ENCODE results near the gene RGS12. TPM values are rescaled to one million over a fixed set of nuclear protein-coding genes. Genes with fewer than 3 reads are reported as not detected.

RGS12 gene
- polyA plus RNA-seq, 2 of the 4 experiments (the other 2 are of a cell fraction), result 7.4 to 8.9 TPM

DNA sequence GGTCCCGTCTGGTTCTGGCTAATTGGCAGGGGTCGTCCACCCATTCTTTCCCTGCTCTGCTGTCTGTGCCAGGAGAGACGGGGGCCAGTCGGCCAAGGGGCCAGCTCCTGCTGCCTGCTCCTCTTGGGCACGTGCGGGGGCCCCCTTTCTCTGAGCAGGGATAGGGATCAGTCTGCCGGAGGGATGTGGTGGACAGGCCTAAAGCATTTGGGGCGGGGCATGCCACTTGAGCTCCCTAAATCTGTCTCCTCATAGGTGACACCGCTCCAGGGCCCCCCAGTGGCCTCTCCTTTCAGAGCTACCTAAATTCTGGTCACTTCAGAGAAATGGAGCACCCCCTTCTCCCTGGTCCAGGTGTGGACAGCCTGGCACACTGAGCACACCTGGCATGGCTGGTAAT, 48.1 kb upstream of the RGS12 start:
- ATAC-seq, result no peak
- 81% methylated on average over 9 of the region's 9 CpGs for WGBS (ENCODE audit: missing lambda C conversion rate)
- ChIA-PET CTCF (no interaction called here), POLR2A (no interaction called here)
- TF ChIP-seq EHMT2 (IDR thresholded peaks at IDR 0.05; ENCODE audit: low read depth) (no peak), POLR2AphosphoS2 (conservative IDR thresholded peaks at IDR 0.05; ENCODE audit: low read length) (no peak), NPAS2 (CRISPR knock-in tag; IDR thresholded peaks at IDR 0.05; ENCODE audit: borderline replicate concordance) (no peak), HOXA7 (CRISPR knock-in tag; IDR thresholded peaks at IDR 0.05) (no peak), RAD21 (conservative IDR thresholded peaks at IDR 0.05 in 1 of 2, IDR thresholded peaks at IDR 0.05 in 1 of 2) (no peak), FOSL2 (IDR thresholded peaks at IDR 0.05) (no peak), FOSL2 (CRISPR knock-in tag; IDR thresholded peaks at IDR 0.05) (no peak), BHLHE40 (IDR thresholded peaks at IDR 0.05; ENCODE audit: low read depth, low read length) (no peak), MAFK (IDR thresholded peaks at IDR 0.05; ENCODE audit: partially characterized antibody) (no peak), SREBF2 (IDR thresholded peaks at IDR 0.05) (no peak)
- TF ChIP-seq, protein P1, sequence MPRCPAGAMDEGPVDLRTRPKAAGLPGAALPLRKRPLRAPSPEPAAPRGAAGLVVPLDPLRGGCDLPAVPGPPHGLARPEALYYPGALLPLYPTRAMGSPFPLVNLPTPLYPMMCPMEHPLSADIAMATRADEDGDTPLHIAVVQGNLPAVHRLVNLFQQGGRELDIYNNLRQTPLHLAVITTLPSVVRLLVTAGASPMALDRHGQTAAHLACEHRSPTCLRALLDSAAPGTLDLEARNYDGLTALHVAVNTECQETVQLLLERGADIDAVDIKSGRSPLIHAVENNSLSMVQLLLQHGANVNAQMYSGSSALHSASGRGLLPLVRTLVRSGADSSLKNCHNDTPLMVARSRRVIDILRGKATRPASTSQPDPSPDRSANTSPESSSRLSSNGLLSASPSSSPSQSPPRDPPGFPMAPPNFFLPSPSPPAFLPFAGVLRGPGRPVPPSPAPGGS (IDR thresholded peaks at IDR 0.05), result no peak
- TF ChIP-seq, protein P2, sequence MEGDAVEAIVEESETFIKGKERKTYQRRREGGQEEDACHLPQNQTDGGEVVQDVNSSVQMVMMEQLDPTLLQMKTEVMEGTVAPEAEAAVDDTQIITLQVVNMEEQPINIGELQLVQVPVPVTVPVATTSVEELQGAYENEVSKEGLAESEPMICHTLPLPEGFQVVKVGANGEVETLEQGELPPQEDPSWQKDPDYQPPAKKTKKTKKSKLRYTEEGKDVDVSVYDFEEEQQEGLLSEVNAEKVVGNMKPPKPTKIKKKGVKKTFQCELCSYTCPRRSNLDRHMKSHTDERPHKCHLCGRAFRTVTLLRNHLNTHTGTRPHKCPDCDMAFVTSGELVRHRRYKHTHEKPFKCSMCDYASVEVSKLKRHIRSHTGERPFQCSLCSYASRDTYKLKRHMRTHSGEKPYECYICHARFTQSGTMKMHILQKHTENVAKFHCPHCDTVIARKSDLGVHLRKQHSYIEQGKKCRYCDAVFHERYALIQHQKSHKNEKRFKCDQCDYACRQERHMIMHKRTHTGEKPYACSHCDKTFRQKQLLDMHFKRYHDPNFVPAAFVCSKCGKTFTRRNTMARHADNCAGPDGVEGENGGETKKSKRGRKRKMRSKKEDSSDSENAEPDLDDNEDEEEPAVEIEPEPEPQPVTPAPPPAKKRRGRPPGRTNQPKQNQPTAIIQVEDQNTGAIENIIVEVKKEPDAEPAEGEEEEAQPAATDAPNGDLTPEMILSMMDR (IDR thresholded peaks at IDR 0.05), result no peak
- Histone ChIP-seq H3K4me2 (no peak overlapping the region), H3K9me3 (no peaks in the 10 kb centered on the region), H3K4me3 (no peak overlapping the region), H3K4me1 (no peaks in the 10 kb centered on the region), H3K27ac (no peak overlapping the region)
- no peak for DNase-seq (ENCODE audit: low read depth in 1 of 2, low spot score in 1 of 2)
- FAIRE-seq, result no peak

DNA sequence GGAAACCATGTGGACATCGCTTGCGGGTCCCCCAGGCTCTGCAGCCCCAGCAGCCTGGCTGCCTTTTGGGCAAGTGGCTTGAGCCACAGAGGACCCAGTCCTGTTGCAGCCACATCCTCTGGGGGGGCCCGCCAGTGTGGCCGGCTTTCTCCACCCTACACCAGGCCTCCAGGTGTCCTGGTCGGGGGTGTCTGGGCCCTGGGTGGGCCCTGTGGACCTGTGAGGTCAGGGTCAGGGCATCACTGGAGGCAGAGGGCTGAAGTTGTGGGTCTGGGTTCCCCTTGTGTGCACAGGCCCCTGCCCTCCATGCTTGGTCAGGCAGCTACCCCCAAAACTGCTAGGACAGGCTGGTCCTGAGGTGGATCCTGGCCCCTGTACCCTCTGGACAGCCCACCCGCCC, 47.1 kb upstream of the RGS12 start:
- Histone ChIP-seq H3K4me2 (no peak overlapping the region), H3K4me3 (no peak overlapping the region), H3K4me1 (no peaks in the 10 kb centered on the region), H3K27ac (no peak overlapping the region), H3K9me3 (no peaks in the 10 kb centered on the region)
- DNase-seq (ENCODE audit: low read depth in 1 of 2, low spot score in 1 of 2), result no peak
- WGBS (ENCODE audit: missing lambda C conversion rate), result no CpG with 5 or more reads among the region's 6 CpGs
- ChIA-PET POLR2A (no interaction called here), CTCF (interaction anchor here (0.6 to 1.2 kb wide), 2 partner anchors 52 to 86 kb away, joined by 3 read pairs; no protein-coding TSS in a partner anchor)
- TF ChIP-seq, protein P3, sequence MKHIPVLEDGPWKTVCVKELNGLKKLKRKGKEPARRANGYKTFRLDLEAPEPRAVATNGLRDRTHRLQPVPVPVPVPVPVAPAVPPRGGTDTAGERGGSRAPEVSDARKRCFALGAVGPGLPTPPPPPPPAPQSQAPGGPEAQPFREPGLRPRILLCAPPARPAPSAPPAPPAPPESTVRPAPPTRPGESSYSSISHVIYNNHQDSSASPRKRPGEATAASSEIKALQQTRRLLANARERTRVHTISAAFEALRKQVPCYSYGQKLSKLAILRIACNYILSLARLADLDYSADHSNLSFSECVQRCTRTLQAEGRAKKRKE (CRISPR knock-in tag; IDR thresholded peaks at IDR 0.05; ENCODE audit: low read depth), result no peak
- TF ChIP-seq, protein P1 (IDR thresholded peaks at IDR 0.05), result no peak
- TF ChIP-seq, protein P2 (IDR thresholded peaks at IDR 0.05), result no peak
- TF ChIP-seq MYC (IDR thresholded peaks at IDR 0.05; ENCODE audit: borderline replicate concordance, low read length) (no peak), FOXS1 (CRISPR knock-in tag; IDR thresholded peaks at IDR 0.05) (no peak), CBX2 (IDR thresholded peaks at IDR 0.05; ENCODE audit: borderline replicate concordance, low read depth) (no peak), HOXB5 (CRISPR knock-in tag; IDR thresholded peaks at IDR 0.05) (no peak), HOXB13 (CRISPR knock-in tag; IDR thresholded peaks at IDR 0.05; ENCODE audit: low read depth) (no peak), ZNF302 (CRISPR knock-in tag; IDR thresholded peaks at IDR 0.05) (no peak), JUNB (IDR thresholded peaks at IDR 0.05) (no peak), RFX5 (IDR thresholded peaks at IDR 0.05) (no peak), ESRRA (IDR thresholded peaks at IDR 0.05; ENCODE audit: borderline replicate concordance, low read length) (no peak)
- TF ChIP-seq, protein P4, sequence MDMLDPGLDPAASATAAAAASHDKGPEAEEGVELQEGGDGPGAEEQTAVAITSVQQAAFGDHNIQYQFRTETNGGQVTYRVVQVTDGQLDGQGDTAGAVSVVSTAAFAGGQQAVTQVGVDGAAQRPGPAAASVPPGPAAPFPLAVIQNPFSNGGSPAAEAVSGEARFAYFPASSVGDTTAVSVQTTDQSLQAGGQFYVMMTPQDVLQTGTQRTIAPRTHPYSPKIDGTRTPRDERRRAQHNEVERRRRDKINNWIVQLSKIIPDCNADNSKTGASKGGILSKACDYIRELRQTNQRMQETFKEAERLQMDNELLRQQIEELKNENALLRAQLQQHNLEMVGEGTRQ (IDR thresholded peaks at IDR 0.05), result no peak
- TF ChIP-seq, protein P5, sequence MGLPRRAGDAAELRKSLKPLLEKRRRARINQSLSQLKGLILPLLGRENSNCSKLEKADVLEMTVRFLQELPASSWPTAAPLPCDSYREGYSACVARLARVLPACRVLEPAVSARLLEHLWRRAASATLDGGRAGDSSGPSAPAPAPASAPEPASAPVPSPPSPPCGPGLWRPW (IDR thresholded peaks at IDR 0.05), result no peak
- no peak for FAIRE-seq
- no peak for ATAC-seq

Data from A549 (cell line).